Measurements from ENCODE around the gene SHROOM3.
A peak's percentile ranks its signal among the peaks of the same experiment; 100 is the strongest.

Gene SHROOM3

GRCh38 chr4:76457885-76458284, 22.9 kb downstream of the SHROOM3 start:
- no peak for TF ChIP-seq CTCF (IDR thresholded peaks at IDR 0.05; ENCODE audit: insufficient read depth, low read depth, low read length, missing control alignments)
- DNase-seq (ENCODE audit: low read depth), result no peak

GRCh38 chr4:76458297-76458696, 23.3 kb downstream of the SHROOM3 start:
- H3K4me3 ChIP-seq (ENCODE audit: low read depth, low read length), result no peak overlapping the region
- no peak for DNase-seq (ENCODE audit: low read depth)
- no peak for TF ChIP-seq CTCF (IDR thresholded peaks at IDR 0.05; ENCODE audit: insufficient read depth, low read depth, low read length, missing control alignments)

More at GRCh38 chr4:76457885-76458284, 22.9 kb downstream of the SHROOM3 start:
- no peak overlapping the region for H3K4me3 ChIP-seq (ENCODE audit: low read depth, low read length)

GRCh38 chr4:76458825-76459224, 23.8 kb downstream of the SHROOM3 start:
- TF ChIP-seq CTCF (IDR thresholded peaks at IDR 0.05; ENCODE audit: insufficient read depth, low read depth, low read length, missing control alignments), result no peak
- no peak for DNase-seq (ENCODE audit: low read depth)
- H3K4me3 ChIP-seq (ENCODE audit: low read depth, low read length), result no peak overlapping the region

GRCh38 chr4:76459291-76459723, 24.3 kb downstream of the SHROOM3 start:
- no peak overlapping the region for H3K4me3 ChIP-seq (ENCODE audit: low read depth, low read length)
- TF ChIP-seq CTCF (IDR thresholded peaks at IDR 0.05; ENCODE audit: insufficient read depth, low read depth, low read length, missing control alignments), result no peak
- DNase-seq (ENCODE audit: low read depth), result no peak

GRCh38 chr4:76463568-76463967, 28.5 kb downstream of the SHROOM3 start:
- no peak for DNase-seq (ENCODE audit: low read depth)
- no peak overlapping the region for H3K4me3 ChIP-seq (ENCODE audit: low read depth, low read length)
- TF ChIP-seq CTCF (IDR thresholded peaks at IDR 0.05; ENCODE audit: insufficient read depth, low read depth, low read length, missing control alignments), result no peak

GRCh38 chr4:76470064-76470463, 35.0 kb downstream of the SHROOM3 start:
- peak; percentile 4 for DNase-seq (ENCODE audit: low read depth)
- no peak for TF ChIP-seq CTCF (IDR thresholded peaks at IDR 0.05; ENCODE audit: insufficient read depth, low read depth, low read length, missing control alignments)
- H3K4me3 ChIP-seq (ENCODE audit: low read depth, low read length), result no peak overlapping the region

GRCh38 chr4:76470532-76470931, 35.5 kb downstream of the SHROOM3 start:
- no peak overlapping the region for H3K4me3 ChIP-seq (ENCODE audit: low read depth, low read length)
- no peak for DNase-seq (ENCODE audit: low read depth)
- TF ChIP-seq CTCF (IDR thresholded peaks at IDR 0.05; ENCODE audit: insufficient read depth, low read depth, low read length, missing control alignments), result no peak
